Measurements from ENCODE around the gene GNAO1.
A peak's percentile ranks its signal among the peaks of the same experiment; 100 is the strongest.

DNA sequence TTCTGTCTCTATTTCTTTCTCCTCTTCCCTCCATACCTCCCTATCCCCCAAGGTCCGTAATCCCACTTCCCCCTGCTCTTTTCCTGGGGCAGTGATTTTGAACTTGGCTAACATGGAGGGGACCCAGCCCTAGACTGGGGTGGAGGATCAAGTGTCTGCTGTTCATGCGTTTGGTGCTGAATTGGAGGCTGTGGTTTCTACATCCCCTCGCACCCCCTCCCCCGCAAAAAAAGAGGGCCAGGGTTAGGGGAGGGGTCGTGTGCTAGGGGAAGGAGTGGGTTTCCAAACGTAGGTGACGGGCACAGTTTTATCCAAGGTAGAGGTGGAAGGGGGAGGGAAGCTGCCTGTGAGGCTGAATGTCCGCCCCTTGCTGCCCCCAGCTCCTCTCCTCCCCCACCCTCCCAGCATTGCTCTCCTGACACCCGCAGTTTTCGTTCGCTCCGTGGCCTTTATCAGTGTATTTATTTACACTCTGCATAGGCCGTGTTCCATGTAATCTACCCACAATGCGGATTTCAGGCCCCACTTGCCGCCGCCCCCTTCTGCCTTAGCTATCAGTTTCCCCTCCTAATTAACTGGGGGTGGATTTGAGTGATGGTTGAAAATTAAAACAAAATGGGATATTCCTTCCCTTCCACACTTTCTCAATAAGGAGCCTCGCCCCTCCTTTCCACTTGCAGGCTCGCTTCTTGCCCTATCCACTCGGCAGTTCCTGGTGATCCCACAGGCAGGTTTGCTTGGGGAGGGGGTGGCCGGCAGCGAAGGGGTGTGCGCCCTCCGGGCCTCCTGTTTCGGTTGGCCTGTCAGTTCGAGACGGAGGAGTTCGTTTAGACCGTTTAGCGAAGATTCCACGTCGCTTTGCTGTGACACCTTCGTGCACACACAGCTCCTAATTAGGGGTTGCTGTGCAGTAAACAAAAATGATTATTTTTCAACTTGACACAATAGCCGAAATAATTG lies 2.0 kb downstream of the GNAO1 start:
- peak; percentile 71 for TF ChIP-seq EZH2 (IDR thresholded peaks at IDR 0.05)
- TF ChIP-seq, protein P1, sequence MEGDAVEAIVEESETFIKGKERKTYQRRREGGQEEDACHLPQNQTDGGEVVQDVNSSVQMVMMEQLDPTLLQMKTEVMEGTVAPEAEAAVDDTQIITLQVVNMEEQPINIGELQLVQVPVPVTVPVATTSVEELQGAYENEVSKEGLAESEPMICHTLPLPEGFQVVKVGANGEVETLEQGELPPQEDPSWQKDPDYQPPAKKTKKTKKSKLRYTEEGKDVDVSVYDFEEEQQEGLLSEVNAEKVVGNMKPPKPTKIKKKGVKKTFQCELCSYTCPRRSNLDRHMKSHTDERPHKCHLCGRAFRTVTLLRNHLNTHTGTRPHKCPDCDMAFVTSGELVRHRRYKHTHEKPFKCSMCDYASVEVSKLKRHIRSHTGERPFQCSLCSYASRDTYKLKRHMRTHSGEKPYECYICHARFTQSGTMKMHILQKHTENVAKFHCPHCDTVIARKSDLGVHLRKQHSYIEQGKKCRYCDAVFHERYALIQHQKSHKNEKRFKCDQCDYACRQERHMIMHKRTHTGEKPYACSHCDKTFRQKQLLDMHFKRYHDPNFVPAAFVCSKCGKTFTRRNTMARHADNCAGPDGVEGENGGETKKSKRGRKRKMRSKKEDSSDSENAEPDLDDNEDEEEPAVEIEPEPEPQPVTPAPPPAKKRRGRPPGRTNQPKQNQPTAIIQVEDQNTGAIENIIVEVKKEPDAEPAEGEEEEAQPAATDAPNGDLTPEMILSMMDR (IDR thresholded peaks at IDR 0.05): no peak
- no peak for TF ChIP-seq EZH2phosphoT487 (IDR thresholded peaks at IDR 0.05)

Measured in neural progenitor cell (in vitro differentiated cells).